H9 (cell line): Measurements from ENCODE around the gene EXOSC1. TPM values are rescaled to one million over a fixed set of nuclear protein-coding genes. Genes with fewer than 3 reads are reported as not detected.

Experiments
- DNase-seq: peaks from one replicate; pipeline ENCODE4 v3.0.0-alpha.2; 2017
- H2AFZ ChIP-seq: one replicate; pipeline ENCODE4 v1.6.1; 2013; ENCODE audit warnings: mild to moderate bottlenecking, low read length, control low read depth, moderate library complexity
- H2AK5ac ChIP-seq: 2 replicates; pipeline ENCODE4 v1.6.1; 2013; ENCODE audit warnings: low read length, control low read depth, mixed read lengths; ENCODE audit not compliant: insufficient read length
- H2BK120ac ChIP-seq: one replicate; pipeline ENCODE4 v1.6.1; 2013; ENCODE audit warnings: low read depth, mild to moderate bottlenecking, low read length, control low read depth, inconsistent platforms; ENCODE audit not compliant: poor library complexity, severe bottlenecking
- H2BK12ac ChIP-seq: 2 replicates; pipeline ENCODE4 v1.6.1; 2013; ENCODE audit warnings: low read length, control low read depth, mixed read lengths, low read depth; ENCODE audit not compliant: insufficient read length
- H2BK15ac ChIP-seq: 2 replicates; pipeline ENCODE4 v1.6.1; 2013; ENCODE audit warnings: low read depth, low read length, control low read depth
- H2BK20ac ChIP-seq: one replicate; pipeline ENCODE4 v1.6.1; 2013; ENCODE audit warnings: low read depth, mild to moderate bottlenecking, low read length, control low read depth, inconsistent platforms; ENCODE audit not compliant: poor library complexity, severe bottlenecking
- H2BK5ac ChIP-seq: 2 replicates; pipeline ENCODE4 v1.6.1; 2013; ENCODE audit warnings: low read length, control low read depth, mixed read lengths; ENCODE audit not compliant: insufficient read length
- H3K14ac ChIP-seq: 2 replicates; pipeline ENCODE4 v1.6.1; 2013; ENCODE audit warnings: low read length, control low read depth; ENCODE audit not compliant: insufficient read depth
- H3K18ac ChIP-seq: 2 replicates; pipeline ENCODE4 v1.6.1; 2013; ENCODE audit warnings: low read depth, mild to moderate bottlenecking, mixed read lengths, low read length, control low read depth; ENCODE audit not compliant: insufficient read length
- H3K23ac ChIP-seq: 2 replicates; pipeline ENCODE4 v1.6.1; 2013; ENCODE audit warnings: low read length, control low read depth, mixed read lengths, low read depth; ENCODE audit not compliant: insufficient read length
- H3K23me2 ChIP-seq: 2 replicates; pipeline ENCODE4 v1.6.1; 2013; ENCODE audit warnings: low read depth, mild to moderate bottlenecking, mixed read lengths, low read length, control low read depth; ENCODE audit not compliant: insufficient read length, poor library complexity, severe bottlenecking
- H3K27ac ChIP-seq: 2 replicates; pipeline ENCODE4 v1.5.1; 2013; ENCODE audit warnings: low read length, control low read depth, mixed read lengths, low read depth; ENCODE audit not compliant: insufficient read length
- H3K27me3 ChIP-seq: 2 replicates; pipeline ENCODE4 v1.6.1; 2013; ENCODE audit warnings: low read length, control low read depth, inconsistent platforms; ENCODE audit not compliant: insufficient read depth
- H3K4ac ChIP-seq: 2 replicates; pipeline ENCODE4 v1.6.1; 2013; ENCODE audit warnings: low read depth, mild to moderate bottlenecking, control low read depth, inconsistent platforms, low read length, moderate library complexity
- H3K4me1 ChIP-seq: 2 replicates; pipeline ENCODE4 v1.6.1; 2013; ENCODE audit warnings: low read length, control low read depth, inconsistent platforms; ENCODE audit not compliant: insufficient read depth
- H3K4me2 ChIP-seq: 2 replicates; pipeline ENCODE4 v1.6.1; 2013; ENCODE audit warnings: low read length, control low read depth, mixed read lengths; ENCODE audit not compliant: insufficient read length, insufficient read depth
- H3K56ac ChIP-seq: 2 replicates; pipeline ENCODE4 v1.6.1; 2013; ENCODE audit warnings: low read depth, mild to moderate bottlenecking, mixed read lengths, low read length, control low read depth; ENCODE audit not compliant: insufficient read length
- H3K79me1 ChIP-seq: 2 replicates; pipeline ENCODE4 v1.6.1; 2013; ENCODE audit warnings: low read depth, mild to moderate bottlenecking, moderate library complexity, low read length, control low read depth, inconsistent platforms; ENCODE audit not compliant: insufficient read depth, poor library complexity, severe bottlenecking
- H3K79me2 ChIP-seq: 2 replicates; pipeline ENCODE4 v1.6.1; 2013; ENCODE audit warnings: low read length, control low read depth, inconsistent platforms; ENCODE audit not compliant: insufficient read depth
- H3K9ac ChIP-seq: 2 replicates; pipeline ENCODE4 v1.6.1; 2013; ENCODE audit warnings: low read length, control low read depth, mixed read lengths; ENCODE audit not compliant: insufficient read length; ENCODE audit errors: extremely low read depth
- H3K9me3 ChIP-seq: one replicate; pipeline ENCODE4 v1.6.1; 2013; ENCODE audit warnings: low read depth, low read length, inconsistent platforms; ENCODE audit not compliant: control insufficient read depth
- H3T11ph ChIP-seq: one replicate; pipeline ENCODE4 v1.6.1; 2013; ENCODE audit warnings: mild to moderate bottlenecking, low read length, control low read depth, inconsistent platforms
- H4K20me1 ChIP-seq: one replicate; pipeline ENCODE4 v1.6.1; 2013; ENCODE audit not compliant: control insufficient read depth, insufficient read length, insufficient read depth
- H4K5ac ChIP-seq: 2 replicates; pipeline ENCODE4 v1.6.1; 2013; ENCODE audit warnings: low read depth, mild to moderate bottlenecking, mixed read lengths, low read length, control low read depth; ENCODE audit not compliant: insufficient read length
- H4K8ac ChIP-seq: replicated peaks from 2 replicates; pipeline ENCODE4 v1.6.1; 2013; ENCODE audit warnings: low read length, control low read depth, mixed read lengths, low read depth; ENCODE audit not compliant: insufficient read length
- H4K91ac ChIP-seq: 2 replicates; pipeline ENCODE4 v1.6.1; 2013; ENCODE audit warnings: low read depth, mild to moderate bottlenecking, moderate library complexity, mixed read lengths, low read length, control low read depth; ENCODE audit not compliant: insufficient read length
- H3K27ac Mint-ChIP-seq, 3 experiments: 2 replicates in 2 of 3; 3 replicates in 1 of 3; pipeline ENCODE4 v1.8.0; 2020 to 2021; ENCODE audit warnings: mixed read lengths in 3 of 3, mild to moderate bottlenecking in 1 of 3, moderate library complexity in 1 of 3
- H3K27me3 Mint-ChIP-seq: 2 replicates; pipeline ENCODE4 v1.8.0; 2021; ENCODE audit warnings: low read depth, mild to moderate bottlenecking, moderate library complexity, mixed read lengths
- H3K36me3 Mint-ChIP-seq, 3 experiments: 2 replicates in 2 of 3; 3 replicates in 1 of 3; pipeline ENCODE4 v1.8.0; 2020 to 2021; ENCODE audit warnings: low read depth in 3 of 3, mixed read lengths in 3 of 3; ENCODE audit not compliant: insufficient read depth in 1 of 3
- H3K4me1 Mint-ChIP-seq, 2 experiments: 2 replicates each; pipeline ENCODE4 v1.8.0; 2020; ENCODE audit warnings: mixed read lengths in 2 of 2
- H3K4me3 Mint-ChIP-seq, 2 experiments: 2 replicates in 1 of 2; 3 replicates in 1 of 2; pipeline ENCODE4 v1.8.0; 2020 to 2021; ENCODE audit warnings: mild to moderate bottlenecking in 2 of 2, mixed read lengths in 2 of 2, moderate library complexity in 1 of 2
- H3K9me3 Mint-ChIP-seq, 2 experiments: 2 replicates in 1 of 2; 3 replicates in 1 of 2; pipeline ENCODE4 v1.8.0; 2020; ENCODE audit warnings: mild to moderate bottlenecking in 2 of 2, mixed read lengths in 2 of 2, moderate library complexity in 1 of 2
- WGBS: extraction: QIAGEN DNeasy Blood & Tissue Kit; methylation state at CpG from one replicate; pipeline ENCODE4 v1.1.7; 2013; ENCODE audit warnings: missing lambda C conversion rate, low lambda C conversion rate, mixed read lengths; ENCODE audit not compliant: insufficient read length; ENCODE audit errors: extremely low coverage; 5-methylcytosine and 5-hydroxymethylcytosine counted together
- total RNA-seq: library from RNA; stranded (reverse); gene quantifications from 2 replicates; pipeline ENCODE4 v1.2.1, GENCODE V29; 2021
- TF ChIP-seq, protein P1 (sequence below): fragments of 200-600 bp; sonication (generic); conservative IDR thresholded peaks from 3 replicates; pipeline ENCODE4 v1.8.0; 2021; ENCODE audit warnings: antibody characterized with exemption, mild to moderate bottlenecking

The EXOSC1 gene
- total RNA-seq, 1 experiment from 2014 or later: 66.4 TPM

DNA sequence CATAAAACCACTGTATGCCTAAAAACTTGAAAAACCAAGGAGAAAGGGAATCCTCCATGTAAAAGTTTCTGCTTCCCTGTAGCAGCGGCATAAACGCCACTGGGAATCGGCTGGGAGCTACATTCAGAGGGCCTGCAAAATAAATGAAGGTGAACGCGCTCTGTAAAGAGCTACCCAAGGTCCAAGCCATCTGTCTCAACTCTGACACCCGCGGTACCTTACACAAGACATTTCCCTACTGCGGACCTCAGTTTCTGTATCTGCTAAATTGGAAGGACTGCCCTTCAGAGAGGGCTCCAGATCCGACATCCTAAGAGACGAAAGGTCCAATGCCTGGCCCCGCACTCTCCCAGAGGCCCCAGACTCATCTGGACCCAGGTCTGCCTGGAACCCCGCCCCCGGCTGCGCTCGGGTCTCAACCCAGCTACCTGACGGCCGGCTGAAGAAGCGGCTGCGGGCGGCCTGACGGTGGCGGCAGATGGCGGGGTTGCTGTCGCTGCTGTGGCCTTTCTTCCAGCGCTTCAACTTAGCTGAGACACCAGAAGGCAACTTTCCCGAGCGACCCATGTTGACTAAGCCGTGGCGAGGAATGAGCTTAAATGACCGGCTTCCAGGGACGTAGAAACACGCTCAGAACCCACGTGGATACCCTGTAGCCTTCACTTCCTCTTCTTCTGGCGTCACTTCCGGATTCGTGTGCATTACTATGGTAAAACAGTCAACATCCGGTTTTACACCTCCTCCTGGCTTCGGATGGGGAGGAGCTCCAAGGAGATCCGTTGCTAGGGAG, 44.9 kb downstream of the EXOSC1 start, which contains the start of gene RRP12:
Gene RRP12, minus strand, starts transcription at position 676 of the 790 bp plus-strand sequence. Its CDS starts 109 bp downstream, at position 567.
- H4K5ac ChIP-seq: no peak within 1 kb of the TSS
- H3K56ac ChIP-seq: no peak within 1 kb of the TSS
- H3K27me3 ChIP-seq: no peaks in the 10 kb centered on the region
- WGBS: no CpG with 5 or more reads among the region's 39 CpGs
- no peaks in the 10 kb centered on the region for H4K20me1 ChIP-seq
- H4K91ac ChIP-seq: no peak within 1 kb of the TSS
- no peak within 1 kb of the TSS for H2BK12ac ChIP-seq
- no peaks in the 10 kb centered on the region for H3K4me1 ChIP-seq
- no peak within 1 kb of the TSS for H3K23ac ChIP-seq
- Mint-ChIP-seq H3K4me3 (peak within 1 kb of the TSS; percentile 96 to 97), H3K27me3 (no peaks in the 10 kb centered on the region), H3K9me3 (no peaks in the 10 kb centered on the region), H3K4me1 (peaks cover 8 to 12% of the 10 kb centered on the region in 2 experiments), H3K27ac (peak within 1 kb of the TSS; percentile 84 to 98 (median 92); a peak in 5 of 7 replicates), H3K36me3 (peaks cover 6 to 25% (median 11%) of the 10 kb centered on the region in 3 experiments; a peak in 6 of 7 replicates)
- peaks cover 7% of the 10 kb centered on the region for H3K23me2 ChIP-seq
- no peak within 1 kb of the TSS for H2BK15ac ChIP-seq
- H3T11ph ChIP-seq: no peak within 1 kb of the TSS
- peak within 1 kb of the TSS; percentile 31 for H3K9ac ChIP-seq
- no peak within 1 kb of the TSS for H2AFZ ChIP-seq
- no peaks in the 10 kb centered on the region for H3K79me1 ChIP-seq
- no peaks in the 10 kb centered on the region for H3K9me3 ChIP-seq
- peak within 1 kb of the TSS; percentile 30 for H3K18ac ChIP-seq
- H2BK120ac ChIP-seq: no peak within 1 kb of the TSS
- no peak within 1 kb of the TSS for H2BK5ac ChIP-seq
- peak; percentile 96 for DNase-seq
- H3K79me2 ChIP-seq: 0 out of 2 replicates have a peak, but pooled peaks cover 2% of the 10 kb centered on the region
- no peak within 1 kb of the TSS for H2AK5ac ChIP-seq
- H3K4me2 ChIP-seq: peak within 1 kb of the TSS; percentile 80
- TF ChIP-seq, protein P1, sequence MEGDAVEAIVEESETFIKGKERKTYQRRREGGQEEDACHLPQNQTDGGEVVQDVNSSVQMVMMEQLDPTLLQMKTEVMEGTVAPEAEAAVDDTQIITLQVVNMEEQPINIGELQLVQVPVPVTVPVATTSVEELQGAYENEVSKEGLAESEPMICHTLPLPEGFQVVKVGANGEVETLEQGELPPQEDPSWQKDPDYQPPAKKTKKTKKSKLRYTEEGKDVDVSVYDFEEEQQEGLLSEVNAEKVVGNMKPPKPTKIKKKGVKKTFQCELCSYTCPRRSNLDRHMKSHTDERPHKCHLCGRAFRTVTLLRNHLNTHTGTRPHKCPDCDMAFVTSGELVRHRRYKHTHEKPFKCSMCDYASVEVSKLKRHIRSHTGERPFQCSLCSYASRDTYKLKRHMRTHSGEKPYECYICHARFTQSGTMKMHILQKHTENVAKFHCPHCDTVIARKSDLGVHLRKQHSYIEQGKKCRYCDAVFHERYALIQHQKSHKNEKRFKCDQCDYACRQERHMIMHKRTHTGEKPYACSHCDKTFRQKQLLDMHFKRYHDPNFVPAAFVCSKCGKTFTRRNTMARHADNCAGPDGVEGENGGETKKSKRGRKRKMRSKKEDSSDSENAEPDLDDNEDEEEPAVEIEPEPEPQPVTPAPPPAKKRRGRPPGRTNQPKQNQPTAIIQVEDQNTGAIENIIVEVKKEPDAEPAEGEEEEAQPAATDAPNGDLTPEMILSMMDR: peak; percentile 35; the same call in 2 of the 3 replicates
- H4K8ac ChIP-seq: no peak within 1 kb of the TSS
- no peak within 1 kb of the TSS for H3K14ac ChIP-seq
- no peak within 1 kb of the TSS for H3K27ac ChIP-seq
- no peak within 1 kb of the TSS for H3K4ac ChIP-seq
- H2BK20ac ChIP-seq: no peak within 1 kb of the TSS
